A204.1 (cell line): Measurements from ENCODE around the gene SYCP1.
"Not testable (repeated sequence)": the region's sequence is repeated elsewhere in the genome, so short reads cannot be mapped to it uniquely, and the experiment has no call there.

Experiments used
- FAIRE-seq: peaks from 2 replicates; lab custom pipeline; 2012; peaks lifted over from hg19 to GRCh38; lab: Jason Lieb, UNC

Gene SYCP1

GRCh38 chr1:114979278-114979891 is 124.7 kb downstream of the SYCP1 start:
- peak; percentile 72 for FAIRE-seq

DNA sequence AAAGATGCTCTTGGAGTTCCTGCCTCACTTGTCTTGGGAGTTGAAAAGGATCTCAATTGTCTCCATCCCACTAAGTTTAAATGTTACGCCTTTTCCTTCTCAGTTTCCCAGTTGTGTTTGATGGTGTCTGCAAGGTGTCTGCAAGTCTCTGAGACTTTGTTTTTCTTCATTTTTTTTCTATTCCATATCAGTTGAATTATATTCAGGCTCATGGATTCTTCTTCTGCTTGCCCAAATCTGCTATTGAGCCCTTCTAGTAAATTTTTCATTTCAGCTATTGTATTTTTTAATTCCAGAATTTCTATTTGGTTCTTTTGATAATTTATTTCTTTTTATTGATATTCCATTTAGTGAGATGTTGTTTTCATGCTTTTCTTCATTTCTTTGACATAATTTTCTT is 127.6 kb downstream of the SYCP1 start:
- FAIRE-seq: no peak

DNA sequence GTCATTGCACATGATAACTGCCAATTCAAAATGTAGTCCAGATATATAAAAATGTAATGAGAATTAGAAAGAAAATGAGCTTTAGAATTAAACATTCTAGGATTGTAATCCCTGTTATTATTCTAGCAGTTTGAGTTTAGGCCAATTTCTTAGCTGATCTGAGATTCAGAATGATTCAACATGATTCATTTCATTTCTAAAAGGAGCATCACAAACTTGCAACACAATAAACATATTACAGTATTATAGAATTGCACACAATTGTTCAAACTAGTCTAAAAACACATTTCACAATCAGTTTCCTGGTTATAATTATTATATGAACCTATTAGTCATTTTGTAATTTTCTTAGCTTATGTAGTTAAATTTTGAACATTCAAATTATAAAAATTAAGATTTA is 131.6 kb downstream of the SYCP1 start:
- FAIRE-seq: no peak

DNA sequence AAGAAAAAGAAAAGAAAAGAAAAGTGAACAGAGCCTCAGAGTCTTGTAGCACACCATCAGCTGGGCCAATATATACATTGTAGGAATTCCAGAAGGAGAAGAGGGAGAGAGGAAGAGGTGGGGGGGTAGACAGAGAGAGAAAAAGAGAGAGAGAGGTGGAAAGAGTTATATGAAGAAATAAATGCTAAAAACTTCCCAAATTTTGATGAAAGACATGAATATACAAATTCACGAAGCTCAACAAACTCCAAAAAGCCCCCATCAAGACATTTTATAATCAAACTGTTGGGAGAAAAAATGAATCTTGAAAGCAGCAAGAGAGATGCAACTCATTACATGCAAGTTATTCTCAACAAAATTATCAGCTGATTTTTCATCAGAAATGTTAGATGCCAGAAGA is 133.4 kb downstream of the SYCP1 start:
- no peak for FAIRE-seq

GRCh38 chr1:114997510-114998289 is 143.0 kb downstream of the SYCP1 start:
- FAIRE-seq: peak; percentile 89

DNA sequence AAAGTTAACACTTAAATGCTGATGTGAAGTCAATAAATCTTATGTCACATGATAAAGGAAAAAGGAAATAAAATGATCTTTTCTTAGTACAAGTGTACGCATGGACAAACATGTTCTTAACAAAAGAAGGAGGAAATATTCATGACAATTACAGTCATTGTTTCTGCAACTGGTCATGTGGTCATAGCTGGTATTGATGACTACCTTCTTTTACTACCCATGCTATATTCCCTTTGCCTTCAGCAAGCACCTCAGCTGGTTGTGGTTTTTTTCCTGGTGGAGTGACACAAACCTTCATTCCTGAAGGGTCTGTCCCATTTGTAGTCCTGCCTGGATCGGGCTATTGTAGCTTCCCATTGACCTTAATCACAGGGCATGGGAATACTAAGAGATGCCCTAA is 151.5 kb downstream of the SYCP1 start:
- FAIRE-seq: no peak

GRCh38 chr1:115012006-115012405 is 157.3 kb downstream of the SYCP1 start:
- no peak for FAIRE-seq

DNA sequence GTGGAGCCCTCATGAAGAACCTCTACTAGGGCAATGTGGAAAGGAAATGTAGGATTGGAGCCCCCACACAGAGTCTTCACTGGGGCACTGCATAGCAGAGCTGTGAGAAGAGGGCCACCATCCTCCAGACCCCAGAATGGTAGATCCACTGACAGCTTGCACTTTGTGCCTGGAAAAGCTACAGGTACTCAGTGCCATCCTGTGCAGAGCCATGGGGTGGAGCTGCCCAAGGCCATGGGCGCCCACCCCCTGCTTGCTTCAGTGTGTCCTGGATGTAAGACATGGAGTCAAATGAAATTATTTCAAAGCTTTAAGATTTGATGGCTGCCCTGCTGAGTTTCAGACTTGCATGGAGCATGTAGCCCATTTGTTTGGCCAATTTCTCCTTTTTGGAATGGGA is 157.8 kb downstream of the SYCP1 start:
- FAIRE-seq: no peak

DNA sequence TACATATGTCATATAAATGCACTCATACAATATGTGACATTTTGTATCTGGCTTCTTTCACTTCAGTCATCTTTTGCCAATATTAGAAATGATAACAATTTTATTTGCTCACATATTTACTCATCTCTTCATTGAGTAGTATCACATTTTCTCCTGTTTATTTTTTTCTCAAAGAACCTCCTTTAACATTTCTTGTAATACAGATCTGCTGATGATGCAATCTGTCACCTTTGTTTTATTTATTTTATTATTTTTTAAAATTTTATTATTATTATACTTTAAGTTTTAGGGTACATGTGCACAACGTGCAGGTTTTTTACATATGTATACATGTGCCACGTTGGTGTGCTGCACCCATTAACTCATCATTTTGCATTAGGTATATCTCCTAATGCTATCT is 159.1 kb downstream of the SYCP1 start:
- no peak for FAIRE-seq

GRCh38 chr1:115019549-115019948 is 164.9 kb downstream of the SYCP1 start:
- not testable (repeated sequence) for FAIRE-seq

DNA sequence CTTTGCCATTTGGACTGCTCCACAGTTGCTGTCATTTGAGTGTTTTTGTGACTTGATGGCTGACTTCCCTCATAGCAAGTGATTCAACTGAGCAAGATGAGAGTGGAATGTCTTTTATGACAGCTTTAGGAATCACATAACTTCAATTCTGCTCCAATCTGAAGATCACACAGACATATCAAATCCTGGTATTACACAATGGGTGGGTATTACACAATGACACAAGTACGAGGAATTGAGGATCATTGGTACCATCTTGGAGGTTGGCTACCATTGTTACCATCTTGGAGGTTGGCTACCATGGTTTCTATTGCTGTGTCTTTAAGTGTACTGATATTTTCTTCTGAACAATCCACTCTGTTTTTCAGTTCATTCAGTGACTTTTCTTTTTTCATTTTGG is 166.5 kb downstream of the SYCP1 start:
- FAIRE-seq: no peak

- FAIRE-seq: no peak
Observed at GRCh38 chr1:115023593-115023992, 168.9 kb downstream of the SYCP1 start.

GRCh38 chr1:115029526-115029925 is 174.9 kb downstream of the SYCP1 start, which contains the start of gene TSHB:
TSHB (plus strand) TSS chr1:115029826; CDS start chr1:115033363, 3,537 bp downstream.
- no peak for FAIRE-seq

DNA sequence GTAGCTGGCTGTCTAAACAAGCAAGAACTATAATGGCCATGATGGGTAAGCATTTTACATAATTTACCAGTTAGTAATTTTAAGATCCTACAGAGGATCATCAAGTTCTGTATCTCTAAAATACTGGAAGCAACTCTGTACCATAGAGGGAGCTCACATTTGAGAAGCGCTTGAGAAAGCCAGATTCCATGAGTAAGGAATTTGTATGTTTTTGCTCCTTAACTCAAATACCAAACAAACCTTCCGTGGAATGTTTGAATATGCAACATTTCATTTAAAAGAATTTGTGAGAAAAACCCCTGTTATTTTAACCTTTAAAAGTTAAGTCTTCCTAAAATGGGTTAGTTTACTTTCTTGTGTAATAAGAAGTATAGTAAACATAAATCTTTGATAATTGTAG is 176.9 kb downstream of the SYCP1 start:
- no peak for FAIRE-seq

- no peak for FAIRE-seq
Observed at GRCh38 chr1:115035652-115036051, 181.0 kb downstream of the SYCP1 start.

- FAIRE-seq: no peak
Observed at GRCh38 chr1:115036814-115037507, 182.3 kb downstream of the SYCP1 start.

GRCh38 chr1:115040501-115040900 is 185.8 kb downstream of the SYCP1 start:
- FAIRE-seq: no peak

DNA sequence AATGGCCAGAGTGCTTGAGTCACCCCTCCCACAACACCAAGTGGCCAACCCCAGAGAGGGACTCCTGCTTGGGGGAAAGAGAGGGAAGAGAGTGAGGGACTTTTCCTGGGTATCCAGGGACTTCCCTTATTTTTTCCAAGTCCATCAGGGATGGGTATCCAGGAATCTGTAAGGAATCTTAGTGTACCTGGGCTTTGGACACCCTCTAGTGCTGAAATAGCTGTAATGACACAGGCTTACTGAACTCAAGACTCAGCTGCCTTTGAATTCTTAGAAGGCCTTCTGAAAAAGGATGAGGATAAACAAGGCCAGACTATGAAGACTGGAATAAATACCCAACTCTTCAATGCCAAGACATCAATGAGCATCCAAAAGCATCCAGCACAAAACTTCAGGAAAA is 187.0 kb downstream of the SYCP1 start:
- FAIRE-seq: no peak
